GM19438 (cell line): ENCODE measurements around the gene POU2AF1.

ENCODE experiments used
- ATAC-seq: cut with Tn5 transposase; IDR thresholded peaks from one replicate; pipeline ENCODE4 v1.9.1; 2021; ENCODE audit warnings: low read depth; ENCODE audit not compliant: unreplicated experiment

The POU2AF1 gene

DNA sequence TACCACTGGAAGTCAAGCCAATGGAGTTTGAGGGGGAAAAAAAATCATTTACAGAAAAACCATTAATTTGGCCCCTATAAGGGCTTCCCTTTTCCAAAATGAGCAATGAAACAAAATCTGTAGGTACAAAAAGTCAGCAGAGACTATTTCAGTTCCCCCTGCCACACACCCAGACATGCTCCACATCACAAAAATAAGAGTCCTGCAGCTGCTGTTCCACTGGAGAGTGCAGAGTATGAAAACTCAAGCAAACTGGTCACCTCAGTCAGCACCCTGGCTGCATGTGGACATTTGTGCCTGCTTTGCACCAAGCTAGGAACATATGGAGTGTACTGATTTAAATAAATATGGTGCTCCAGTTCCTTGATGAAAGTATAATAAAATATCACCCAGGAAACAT is 15.1 kb downstream of the POU2AF1 start:
- ATAC-seq, result no peak

DNA sequence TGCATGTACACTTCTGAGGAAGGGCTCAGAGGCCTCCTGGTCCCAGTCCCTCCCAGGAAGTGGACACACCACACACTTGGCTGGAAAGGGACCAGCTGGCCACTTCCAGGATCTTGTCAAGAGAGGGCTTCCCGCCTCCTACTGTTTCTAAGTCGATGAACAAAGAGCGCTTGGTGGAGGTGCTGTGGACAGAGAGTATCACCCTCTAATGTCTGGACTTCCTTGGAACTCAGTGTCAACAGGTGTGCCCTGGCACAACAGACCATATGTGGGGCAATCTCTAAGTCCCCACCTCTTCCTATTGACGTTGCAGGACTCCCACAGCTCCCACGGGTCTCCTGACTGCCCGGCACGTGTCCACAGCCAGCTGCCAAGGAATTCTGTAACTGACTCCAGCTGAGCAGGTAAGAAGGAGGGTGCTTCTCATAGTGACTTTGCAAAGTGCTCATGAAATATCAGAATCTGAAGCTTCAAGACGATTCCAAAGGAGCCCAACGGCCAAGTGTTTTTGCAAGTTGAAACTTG is 16.1 kb downstream of the POU2AF1 start:
- no peak for ATAC-seq

DNA sequence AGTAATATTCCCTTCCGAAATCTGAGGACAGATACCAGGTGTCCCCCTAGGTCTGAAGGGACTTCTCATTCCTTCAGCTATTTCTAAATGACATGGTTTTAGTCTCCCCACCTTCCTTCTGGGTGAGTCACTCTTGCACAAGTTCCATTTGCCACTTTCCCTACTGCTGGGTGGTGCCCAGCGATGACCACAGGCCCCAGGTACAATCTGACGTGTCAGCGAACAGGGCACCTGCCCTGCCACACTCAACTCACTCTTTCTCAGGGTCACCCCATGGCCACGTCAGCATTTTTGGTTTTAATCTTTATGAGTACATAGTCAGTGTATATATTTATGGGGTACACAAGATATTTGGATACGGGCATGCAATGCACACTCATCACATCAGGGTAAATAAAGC is 17.2 kb downstream of the POU2AF1 start:
- no peak for ATAC-seq

DNA sequence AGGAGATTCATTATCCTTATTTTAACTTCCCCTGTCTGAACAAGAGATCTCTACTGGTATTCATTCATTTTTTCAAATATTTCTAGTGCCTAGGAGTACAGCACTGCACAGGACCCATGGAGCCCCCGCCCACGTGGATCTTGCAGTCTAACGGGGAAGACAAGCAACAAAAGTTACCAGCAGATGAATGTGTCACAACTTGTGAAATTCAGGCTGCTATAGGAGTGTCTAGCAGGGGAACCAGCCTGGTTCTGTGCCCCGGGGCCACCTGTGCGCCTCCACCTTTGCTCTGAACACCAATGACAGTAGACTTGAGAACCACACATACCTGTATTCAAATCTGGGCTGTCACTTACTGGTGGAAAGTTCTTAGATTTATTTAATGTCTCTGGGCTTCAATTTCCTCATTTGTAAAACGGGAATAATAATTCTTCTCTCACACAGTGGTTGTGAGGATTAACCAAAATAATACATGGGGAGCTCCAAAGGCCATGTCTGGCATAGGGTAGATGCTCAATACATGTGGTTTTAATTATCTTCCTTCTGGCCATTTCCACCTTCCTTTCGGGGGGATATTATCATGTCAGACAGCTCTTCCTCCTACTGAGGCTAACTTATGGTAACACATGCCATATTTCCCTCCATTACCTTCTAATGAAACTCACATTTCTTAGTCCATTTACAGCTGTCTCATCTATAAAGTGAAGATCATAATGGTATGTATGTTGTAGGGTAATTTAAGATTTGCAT is 17.8 kb downstream of the POU2AF1 start:
- no peak for ATAC-seq

DNA sequence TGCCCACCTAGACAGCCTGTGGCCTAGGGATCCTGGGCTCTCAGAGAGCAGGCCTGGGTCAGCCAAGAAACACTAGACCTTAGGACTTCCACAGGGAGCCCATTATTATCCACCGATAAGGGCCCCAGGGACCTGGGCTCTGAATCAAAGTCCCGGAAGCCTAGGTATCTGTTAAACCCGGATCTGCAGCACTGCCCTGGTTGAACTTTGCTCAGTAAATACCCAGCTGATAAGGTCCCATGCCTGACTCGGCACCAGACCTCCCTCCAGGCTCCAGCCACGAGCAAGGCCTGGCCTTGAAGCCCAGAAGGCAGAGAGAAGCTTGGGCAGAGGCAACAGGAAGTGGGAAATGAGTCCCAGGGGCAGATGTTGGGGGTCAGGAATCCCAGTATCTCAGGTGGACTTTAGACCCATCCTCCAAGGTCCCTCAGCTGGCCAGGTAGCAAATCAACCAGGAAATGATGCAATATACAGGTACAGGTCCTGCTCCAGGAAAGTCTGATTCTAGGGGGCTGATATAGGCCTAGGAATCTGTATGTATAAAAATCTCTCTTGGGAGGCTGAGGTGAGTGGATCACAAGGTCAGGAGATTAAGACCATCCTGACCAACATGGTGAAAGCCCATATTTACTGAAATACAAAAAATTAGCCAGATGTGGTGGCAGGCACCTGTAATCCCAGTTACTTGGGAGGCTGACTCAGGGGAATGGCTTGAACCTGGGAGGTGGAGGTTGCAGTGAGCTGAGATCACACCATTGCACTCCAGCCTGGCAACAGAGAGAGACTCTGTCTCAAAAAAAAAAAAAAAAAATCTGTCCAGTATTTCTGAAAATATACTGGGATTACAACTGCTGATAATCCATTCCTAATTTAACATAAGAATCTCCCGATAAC is 18.7 kb downstream of the POU2AF1 start:
- ATAC-seq, result no peak

DNA sequence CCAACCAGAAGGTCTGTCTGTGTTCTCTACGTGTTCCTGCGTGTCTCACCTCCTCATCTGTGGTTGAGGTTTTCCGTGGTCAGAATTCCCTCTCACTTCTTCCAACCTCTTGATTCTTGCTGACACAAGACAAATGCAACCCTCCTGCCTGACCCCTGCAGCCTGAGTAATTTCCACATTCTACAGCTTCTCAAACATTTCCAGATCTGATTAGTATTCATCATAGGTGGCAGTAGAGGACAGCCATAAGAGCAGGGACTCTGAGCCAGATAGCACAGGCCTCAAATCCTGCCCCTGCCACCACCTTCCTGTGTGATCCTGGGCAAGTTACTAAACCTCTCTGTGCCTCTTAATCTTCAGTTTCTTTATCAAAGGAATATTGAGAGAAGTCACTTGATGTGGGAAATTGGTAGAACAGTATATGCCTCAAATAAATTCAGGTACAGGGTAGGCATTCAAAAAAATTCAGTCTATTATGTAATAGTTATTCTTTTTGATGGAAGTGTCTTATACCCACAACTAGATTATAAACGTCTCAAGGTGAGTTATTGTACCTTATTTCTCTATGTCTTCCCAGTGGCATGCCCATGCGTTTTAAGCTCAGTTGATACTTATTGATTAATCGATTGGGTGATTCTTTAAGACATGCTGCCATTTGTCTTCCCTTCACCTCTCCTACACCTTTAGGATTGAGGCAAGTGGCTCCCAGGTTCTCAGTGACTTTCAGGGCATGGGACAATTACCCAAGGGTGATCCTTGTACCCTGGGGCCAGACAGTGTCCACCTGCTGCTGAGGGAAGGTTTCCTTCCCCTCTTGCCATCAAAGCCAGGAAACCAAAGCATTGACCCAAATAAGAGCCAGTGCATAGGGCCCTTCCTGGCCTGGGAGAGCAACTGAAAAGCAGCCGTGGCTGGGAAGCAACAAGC is 19.6 kb downstream of the POU2AF1 start:
- ATAC-seq, result no peak

DNA sequence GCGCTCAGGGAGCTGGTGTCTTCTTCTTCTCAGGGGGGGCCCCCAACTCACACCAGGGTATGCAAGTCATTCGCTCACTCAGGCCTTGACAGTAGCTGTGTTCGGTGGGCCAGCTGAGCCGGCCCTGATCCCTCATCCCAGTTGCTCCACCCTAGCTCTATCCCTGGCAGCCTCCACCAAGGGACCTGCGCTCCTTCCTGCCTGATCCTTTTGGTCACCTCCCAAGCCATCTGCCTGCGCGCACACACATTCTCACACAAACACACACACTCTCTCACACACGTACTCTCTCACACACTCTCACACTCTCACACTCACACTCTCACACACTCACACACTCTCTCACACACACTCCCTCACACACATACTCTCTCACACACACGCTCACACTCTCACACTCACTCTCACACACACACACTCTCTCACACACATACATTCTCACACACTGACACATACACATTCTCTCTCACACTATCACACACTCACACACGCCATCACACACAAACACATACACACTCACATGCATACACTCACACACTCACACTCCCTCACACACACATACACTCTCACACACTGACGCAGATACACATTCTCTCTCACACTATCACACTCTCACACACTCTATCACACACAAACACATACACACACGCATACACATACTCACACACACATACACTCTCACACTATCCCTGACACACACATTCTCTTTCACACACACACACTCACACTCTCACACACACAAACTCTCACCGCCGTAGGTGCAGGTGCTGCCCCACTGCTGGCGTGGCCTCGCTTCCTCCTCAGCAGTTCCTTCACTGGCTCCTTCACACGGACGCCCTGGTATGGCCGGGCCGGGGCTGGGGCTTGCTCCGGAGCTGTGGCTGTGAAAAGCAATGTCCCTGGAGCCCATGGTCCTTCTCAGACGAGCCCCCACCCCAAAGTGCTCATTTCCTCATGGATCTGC is 20.8 kb downstream of the POU2AF1 start:
- no peak for ATAC-seq

DNA sequence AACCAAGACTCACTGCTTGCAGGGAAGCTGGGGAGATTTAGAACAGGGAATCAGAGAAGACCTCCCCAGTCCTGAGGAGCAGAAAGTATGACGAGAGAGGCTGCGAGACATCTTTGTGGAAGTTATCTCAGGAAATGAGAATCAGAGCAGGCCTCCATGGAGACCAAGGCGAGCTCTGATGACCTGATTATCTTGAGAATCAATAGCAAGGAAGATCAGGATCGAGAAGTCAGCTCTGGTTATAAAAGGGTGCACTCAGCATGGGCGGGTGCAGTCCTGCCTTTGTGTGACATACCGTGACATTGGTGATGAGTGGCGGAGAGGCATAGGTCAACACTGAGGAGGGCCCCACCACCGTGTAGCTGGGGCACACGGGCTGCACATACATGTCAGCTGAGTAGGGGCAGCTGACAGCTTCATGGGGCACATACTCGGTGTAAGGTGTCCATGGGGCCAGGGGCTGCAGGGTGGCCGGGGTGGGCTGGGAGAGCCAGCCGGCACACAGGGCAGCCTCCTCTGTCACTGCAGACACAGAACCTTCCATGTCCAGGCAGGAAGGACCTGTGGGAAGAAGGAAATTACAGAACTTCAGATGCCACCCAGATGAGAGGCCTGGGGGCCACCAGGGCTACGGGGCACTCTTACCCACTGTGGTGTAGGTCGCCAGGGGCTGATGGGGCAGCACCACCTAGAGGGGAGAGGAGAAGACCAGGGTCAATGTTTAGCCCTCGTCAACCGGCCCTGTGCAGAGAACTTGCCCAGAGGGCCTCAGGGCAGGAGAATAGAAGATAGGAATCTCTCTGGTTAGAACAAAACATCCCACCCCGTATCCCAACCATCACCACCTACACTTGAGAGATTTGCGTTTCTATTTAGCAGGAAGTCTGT is 21.7 kb downstream of the POU2AF1 start:
- no peak for ATAC-seq

DNA sequence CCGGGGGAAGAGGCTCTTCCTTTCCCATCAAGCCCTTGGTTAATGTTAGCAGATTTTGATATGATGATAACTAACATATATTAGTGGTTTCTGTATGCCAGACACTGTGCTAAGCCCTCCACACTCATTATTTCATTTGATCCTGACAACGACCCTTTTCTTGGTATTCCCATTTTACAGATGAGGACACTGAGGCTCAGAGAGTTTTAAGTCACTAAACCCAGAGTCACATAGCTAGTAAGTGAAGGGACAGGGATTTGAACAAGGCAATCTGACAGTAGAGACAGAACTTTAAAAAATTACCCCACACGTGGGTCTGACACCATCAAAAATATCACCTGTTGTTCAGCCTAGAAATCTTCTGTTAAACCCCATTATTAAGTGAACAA is 22.4 kb downstream of the POU2AF1 start:
- no peak for ATAC-seq

DNA sequence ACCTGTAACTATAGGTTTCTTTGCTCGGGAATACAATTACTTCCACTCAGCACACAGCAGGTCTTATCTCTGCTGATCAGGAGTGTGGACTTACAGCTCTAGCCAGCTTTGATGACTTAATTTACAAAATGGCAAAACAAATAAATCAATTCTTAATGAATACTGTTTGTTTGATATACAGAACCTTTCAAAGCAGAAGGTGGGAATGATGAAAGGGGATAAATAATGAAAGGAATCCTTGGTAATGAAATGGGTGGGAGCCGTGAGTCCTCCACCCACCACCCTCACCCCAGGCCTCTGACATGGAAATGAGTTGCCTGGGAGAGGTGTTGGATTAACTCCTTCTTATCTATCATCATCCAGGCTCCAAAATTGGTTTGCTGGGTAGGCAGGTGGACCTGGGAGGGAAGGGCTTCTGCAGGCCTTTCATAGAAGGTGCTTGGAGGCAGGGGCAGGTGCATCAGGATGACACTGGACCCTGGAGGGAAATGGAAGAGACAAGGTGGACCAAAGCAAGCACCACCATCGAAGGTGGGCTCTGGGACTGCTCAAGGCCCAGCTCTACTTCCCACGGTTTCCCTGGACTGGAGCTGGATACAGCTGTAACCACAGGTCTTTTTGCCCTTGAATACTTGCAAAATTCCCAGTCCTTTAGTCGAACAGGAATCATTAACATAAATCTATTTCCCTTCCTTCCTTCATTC is 23.0 kb downstream of the POU2AF1 start:
- no peak for ATAC-seq

DNA sequence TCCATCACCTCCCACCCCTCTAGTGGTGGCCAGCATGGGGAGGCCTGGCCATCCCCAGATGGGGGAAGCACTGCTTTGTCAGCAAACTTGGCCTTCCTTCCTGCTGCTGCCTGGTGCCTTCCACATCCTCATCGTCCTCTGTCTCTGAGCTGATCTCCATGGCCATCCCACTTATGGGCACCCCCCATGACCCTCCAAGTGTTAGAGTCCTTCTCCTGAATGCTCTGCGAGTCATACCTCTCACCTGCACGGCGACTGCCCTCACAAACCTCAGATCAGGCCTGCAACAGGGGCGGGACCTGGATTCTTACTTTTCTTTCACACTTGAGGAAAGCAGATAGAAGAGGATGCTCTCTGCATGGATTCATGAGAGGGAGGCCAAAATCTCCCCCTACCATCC is 24.0 kb downstream of the POU2AF1 start:
- ATAC-seq, result no peak

DNA sequence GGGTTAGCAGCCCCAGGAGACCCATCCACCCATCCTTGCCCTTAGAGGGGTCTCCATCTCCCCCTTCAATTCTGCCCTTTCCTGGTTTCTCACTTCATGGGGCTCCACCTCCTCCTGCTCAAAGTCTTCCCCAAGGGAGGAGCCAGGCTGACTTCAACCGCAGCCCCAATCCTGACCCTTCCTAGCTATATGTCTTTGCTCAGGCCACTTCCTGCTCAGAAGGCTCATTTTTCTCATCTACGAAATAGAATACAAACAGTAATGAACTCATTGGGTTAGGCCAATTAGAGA is 24.5 kb downstream of the POU2AF1 start:
- no peak for ATAC-seq

DNA sequence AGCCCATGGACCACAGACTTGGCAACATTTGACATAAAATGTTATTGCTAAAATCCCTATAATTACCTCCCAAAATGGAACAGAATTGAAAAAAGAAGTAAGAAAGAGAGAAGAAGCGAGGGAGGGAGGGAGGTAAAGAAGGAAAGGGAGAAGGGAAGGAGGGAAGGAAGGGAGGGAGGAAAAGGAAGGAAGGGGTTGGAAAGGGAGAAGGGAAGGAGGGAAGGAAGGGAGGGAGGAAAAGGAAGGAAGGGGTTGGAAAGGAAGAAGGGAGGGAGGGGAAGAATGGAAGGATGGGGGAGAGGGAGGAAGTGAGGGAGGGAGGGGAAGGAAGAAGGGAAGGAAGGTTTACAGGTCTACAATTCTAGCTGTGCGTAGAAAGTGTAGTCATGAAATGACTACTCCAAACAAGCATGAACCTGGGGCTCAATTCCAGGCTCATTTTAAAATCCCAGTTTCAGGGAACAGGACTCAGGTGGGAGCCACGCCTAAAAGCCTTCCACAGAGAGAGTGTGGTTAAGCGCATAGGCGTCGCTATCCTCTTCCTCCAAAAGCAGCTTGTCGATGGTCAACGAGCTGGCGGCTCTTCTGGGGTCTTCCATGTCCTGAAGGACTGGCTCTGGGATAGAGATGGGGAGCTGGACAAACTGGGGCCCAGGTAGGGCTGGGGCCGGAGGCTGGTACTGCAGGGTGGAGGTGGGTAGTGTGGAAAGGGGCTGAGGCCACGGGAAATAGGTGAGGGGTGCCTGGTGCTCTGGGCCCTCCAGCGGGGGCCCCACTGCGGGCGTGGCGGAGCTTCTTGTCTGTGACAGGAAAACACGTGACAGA is 25.1 kb downstream of the POU2AF1 start:
- ATAC-seq, result no peak

DNA sequence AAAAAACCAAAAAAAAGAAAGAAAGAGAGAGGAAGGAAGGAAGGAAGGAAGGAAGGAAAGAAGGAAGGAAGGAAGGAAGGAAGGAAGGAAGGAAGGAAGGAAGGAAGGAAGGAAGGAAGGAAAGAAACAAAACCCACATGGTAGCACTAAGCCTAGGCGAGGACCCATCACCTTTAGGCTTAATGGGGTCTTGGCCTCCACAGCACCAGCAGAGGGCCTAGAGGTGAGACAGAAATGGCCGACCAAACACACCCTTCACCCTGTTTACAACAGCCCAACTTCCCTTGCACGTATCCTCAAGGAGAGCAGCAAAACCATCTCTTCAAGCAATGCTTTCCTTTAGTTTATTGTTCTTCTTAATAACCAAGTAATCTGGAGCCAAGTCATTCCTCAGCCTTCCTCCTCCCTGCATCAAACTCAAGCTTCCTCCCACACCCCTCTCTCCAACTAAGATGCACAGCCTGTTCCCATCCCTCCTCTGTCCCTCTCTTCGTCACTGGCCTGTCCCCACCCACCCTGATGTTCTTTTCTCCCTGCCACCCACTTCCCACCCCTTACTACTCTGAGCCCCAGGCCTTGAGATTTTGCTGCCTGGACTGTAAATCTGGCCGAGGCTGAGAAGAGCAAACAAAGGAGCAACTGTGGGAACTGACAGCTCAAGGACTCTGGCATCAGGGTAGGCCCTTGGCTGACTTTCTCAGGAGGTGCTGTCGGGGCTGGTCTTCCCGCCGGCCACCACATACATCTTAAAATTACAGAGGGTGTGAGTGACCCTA is 26.0 kb downstream of the POU2AF1 start:
- no peak for ATAC-seq

DNA sequence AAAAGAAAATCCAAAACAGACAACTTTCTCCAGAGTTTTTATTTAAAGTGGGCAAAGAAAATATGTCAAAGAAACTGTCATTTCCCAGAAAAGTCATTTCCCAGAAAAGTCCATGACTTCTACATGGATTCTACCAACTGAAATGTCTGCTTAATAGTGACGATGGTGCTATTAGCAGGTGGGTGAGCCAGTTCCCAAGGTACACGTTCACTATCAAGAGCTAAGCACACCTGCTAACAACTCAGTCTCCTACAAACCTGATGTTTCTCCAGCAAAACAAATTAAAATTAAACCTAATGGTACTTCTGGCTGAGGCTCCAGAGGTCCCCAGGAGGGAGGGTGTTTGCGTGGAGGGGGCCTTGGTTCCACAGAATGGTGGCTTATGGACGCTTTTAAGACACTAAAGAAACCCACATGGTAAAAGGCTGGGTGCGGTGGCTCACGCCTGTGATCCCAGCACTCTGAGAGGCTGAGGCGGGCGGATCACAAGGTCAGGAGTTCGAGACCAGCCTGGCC is 26.8 kb downstream of the POU2AF1 start:
- ATAC-seq, result no peak

DNA sequence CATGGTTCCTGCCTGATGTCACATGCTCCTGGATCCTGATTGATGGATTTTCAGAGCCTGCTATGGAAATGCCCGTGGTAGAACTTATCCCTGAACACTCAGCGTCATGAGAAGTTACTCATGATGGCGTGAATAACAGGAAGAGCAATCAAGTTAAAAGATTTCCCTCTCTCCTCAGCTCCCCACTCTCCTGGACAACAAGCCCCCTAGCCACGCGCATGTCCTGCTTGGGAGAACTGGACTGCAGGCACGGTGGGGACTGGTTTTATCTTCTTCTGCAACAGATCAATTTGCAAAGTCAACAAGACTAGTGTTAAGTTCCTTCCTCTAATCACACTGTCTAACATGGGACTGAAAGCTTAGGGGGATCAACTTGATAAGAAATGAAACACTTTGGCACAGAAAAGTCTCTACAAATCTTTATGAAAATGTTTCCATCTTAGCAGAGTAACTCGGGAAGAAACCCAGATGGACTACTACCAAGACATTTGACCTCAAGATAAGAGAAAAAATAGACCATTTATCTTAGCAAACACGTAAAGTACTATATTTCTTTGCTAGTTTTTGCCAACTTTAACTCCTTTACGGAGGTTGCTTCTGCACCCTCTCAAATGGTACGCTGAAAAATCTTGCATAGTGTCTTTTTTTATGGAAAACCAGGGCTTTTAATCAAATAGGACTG is 27.6 kb downstream of the POU2AF1 start:
- ATAC-seq, result no peak
